ENCODE data around the gene OR7C1.
"Not testable (repeated sequence)": the region's sequence is repeated elsewhere in the genome, so short reads cannot be mapped to it uniquely, and the experiment has no call there.

OR7C1 gene

GRCh38 chr19:14765841-14766240 lies 69.1 kb downstream of the OR7C1 start:
- DNase-seq (ENCODE audit: low read depth in 2 of 2), result not testable (repeated sequence)

DNA sequence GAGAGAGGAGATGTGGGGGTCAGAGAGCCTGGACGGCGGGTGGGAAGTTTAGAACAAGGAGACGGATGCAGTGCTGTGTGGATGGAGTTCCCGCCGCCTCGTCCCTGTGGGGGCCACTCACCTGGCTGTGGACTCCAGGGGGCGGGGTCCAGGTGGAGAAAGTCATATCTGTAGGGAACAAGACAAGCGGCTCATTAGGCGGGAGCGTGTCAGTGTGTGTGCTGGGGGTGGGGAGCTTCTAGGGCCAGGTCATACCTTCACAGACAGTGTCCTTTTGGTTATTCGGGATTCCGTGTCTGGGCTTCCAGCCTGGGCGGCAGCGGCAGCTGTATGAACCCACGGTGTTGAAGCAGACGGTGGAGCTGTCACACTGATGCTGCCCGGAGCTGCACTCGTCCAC lies 69.6 kb downstream of the OR7C1 start:
- not testable (repeated sequence) for DNase-seq (ENCODE audit: low read depth in 2 of 2)

- no peak for DNase-seq (ENCODE audit: low read depth in 2 of 2)
These were observed 70.6 kb downstream of the OR7C1 start for GRCh38 chr19:14764401-14764800.

DNA sequence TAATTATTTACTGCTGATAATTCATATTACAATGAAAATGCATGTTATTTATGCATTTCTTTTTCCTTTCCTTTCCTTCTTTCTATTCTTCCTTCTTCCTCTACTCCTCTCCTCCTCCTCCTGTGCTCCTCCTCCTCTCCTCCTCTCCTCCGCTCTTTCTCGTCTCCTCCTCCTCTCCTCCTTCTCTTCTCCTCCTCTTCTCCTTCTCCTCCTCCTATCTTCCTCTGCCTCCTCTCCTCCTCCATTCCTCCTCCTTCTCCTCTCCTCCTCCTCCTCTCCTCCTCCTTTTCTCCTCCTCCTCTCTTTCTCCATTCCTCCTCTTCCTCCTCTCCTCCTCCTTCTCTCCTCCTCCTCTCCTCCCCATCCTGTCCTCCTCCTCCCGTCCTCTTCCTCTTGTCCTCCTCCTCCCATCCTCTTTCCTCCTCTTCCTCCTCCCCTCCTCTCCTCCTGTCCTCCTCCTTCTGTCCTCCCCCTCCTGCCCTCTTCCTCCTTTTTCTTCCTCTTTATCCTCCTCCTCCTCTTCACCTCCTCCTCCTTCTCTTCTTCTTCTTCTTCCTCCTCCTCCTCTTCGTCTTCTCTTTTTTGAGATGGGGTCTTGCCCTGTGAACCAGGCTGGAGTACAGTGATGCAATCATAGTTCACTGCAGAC lies 71.4 kb downstream of the OR7C1 start:
- DNase-seq (ENCODE audit: low read depth in 2 of 2), result no peak

GRCh38 chr19:14762111-14762510 lies 72.9 kb downstream of the OR7C1 start:
- DNase-seq (ENCODE audit: low read depth in 2 of 2), result no peak

GRCh38 chr19:14761607-14762006 lies 73.4 kb downstream of the OR7C1 start:
- DNase-seq (ENCODE audit: low read depth in 2 of 2), result no peak

DNA sequence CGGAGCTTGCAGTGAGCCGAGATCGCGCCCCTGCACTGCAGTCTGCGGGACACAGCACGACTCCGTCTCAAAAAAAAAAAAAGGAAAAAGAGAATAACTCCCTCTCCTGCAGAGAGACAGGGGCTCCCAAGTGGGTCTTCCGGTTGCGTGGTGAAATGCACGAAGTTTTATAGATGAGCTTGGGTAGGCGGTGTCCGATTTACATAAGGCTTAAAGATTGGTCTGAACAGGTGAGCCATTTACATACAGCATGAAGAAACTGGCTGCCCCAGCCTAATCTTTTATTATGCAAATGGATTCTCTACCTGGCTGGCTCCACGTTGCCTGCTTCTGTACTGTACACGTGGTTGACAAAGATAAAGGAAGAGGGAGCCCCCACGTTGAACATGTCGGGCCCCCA lies 76.2 kb downstream of the OR7C1 start:
- no peak for DNase-seq (ENCODE audit: low read depth in 2 of 2)

GRCh38 chr19:14748601-14749000 lies 86.4 kb downstream of the OR7C1 start:
- DNase-seq (ENCODE audit: low read depth in 2 of 2), result no peak
